HG03039 (cell line): ENCODE data around the gene EIF4E1B.

ENCODE experiments used
- ATAC-seq: cut with Tn5 transposase; IDR thresholded peaks from one replicate; pipeline ENCODE4 v1.9.1; 2021; ENCODE audit warnings: mild to moderate bottlenecking, moderate library complexity; ENCODE audit not compliant: unreplicated experiment

Gene EIF4E1B

DNA sequence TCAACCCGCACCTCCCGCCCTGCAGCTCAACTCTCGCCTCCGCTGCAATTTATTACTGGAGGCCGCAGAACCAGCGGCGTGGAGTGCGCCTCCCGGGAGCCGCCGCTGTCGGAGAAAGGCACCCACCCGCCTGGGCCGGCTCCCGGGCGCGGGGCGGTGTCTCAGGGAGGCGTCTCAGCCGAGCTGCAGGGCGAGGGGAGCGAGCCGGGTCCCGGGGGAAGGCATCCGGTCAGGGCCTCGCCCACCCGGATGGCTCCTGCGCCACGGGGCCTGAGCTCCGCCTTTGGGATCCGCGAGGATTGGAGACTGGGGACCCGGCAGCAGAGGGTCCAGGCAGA lies 49.7 kb downstream of the EIF4E1B start:
- ATAC-seq, result no peak

DNA sequence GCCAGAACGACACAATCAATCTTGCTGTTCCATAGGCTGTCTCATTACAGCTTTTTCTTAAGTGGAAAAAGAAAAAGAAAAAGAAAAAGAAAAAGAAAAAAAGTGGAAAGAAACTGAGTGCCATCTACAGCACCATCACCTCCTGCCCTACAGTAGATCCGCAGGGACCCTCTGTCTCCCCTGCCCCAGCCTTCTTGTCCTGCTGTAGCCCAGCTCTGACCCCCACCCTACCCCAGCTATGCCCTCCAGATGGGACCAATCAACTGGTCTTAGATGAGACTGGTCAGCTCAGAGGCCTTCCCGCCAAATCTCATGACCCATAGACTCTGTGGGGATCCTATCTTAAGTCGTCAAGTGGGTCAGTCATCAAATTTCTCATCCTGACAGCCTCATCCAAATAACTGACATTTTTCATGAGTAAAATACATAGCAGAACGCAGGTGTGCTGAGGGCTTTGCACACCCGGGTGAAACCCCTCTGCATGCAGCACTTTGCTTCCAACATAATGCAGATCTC lies 51.6 kb downstream of the EIF4E1B start:
- no peak for ATAC-seq

DNA sequence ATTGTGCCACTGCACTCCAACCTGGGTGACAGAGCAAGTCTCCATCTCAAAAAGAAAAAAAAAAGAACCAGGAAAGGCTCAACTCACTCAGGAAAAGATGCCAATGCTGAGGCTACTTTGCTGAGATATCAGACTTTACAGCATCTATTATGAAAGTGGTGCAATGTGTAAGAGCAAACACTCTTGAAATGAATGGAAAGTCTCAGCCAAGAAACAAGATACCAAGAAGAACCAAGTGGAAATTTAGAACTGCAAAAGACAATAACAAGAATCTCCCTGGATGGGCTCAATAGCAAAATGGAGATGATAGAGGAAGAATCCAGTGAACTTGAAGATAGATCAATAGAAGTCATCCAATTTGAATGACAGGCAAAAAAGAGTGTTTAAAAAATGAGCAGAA lies 54.5 kb downstream of the EIF4E1B start:
- ATAC-seq, result no peak

DNA sequence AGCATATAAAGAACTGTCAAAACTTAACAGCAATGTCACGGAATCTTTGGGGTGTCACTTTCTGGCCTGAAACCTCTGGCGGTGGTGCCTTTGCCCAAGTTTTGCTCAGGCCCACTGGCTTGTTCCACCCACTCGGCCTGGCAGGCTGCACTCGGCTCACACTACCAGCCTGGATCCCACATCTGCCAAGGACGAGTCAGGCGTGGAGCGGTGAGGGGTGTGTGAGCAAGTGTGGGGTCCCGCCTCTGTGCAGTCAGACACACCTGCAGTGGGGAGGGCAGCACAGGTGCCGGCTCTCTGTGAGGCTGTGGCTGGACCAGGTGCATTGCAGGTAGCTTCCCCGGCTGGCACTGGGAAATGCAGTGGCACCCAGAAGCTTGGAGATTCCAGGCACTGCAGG lies 56.8 kb downstream of the EIF4E1B start:
- ATAC-seq, result no peak

DNA sequence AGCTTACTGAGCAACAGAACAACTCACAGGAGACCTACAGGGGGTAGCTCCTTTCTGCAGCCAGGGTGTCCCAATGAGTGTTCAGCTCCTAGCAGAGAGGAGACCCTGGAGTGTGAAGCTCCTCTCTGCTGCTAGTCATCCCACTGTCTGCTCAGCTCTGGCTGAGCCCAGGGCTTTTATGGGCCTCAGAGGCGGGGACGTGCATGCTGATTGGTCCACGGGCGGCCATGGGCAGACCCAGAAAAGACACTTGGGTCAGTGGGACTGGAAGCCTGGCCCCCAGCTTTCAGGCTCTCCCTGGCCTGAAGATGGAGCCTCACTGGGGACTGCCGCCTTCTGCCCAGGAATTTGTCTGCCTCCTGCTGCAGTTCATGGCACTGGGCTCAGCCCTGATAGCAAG lies 57.4 kb downstream of the EIF4E1B start:
- no peak for ATAC-seq

DNA sequence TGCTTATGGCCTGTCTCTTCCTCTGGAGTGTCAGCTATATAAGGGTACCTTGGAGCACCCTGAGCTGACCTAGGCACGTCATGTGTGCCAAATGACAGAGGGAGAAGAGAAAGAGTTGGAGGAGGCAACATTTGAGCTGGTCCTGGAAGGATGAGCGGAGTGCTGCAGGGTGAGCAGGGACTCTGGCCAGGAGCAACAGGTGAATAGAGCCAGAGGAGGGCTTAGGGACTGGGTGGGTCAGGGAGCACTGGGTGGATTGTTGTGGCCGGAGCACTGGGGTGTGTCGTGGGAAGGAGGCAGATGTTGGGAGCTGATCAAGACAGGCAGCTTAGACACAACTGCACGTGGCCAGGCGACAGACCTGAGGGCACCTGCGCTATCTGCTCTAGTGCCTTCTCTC lies 60.4 kb downstream of the EIF4E1B start:
- no peak for ATAC-seq

DNA sequence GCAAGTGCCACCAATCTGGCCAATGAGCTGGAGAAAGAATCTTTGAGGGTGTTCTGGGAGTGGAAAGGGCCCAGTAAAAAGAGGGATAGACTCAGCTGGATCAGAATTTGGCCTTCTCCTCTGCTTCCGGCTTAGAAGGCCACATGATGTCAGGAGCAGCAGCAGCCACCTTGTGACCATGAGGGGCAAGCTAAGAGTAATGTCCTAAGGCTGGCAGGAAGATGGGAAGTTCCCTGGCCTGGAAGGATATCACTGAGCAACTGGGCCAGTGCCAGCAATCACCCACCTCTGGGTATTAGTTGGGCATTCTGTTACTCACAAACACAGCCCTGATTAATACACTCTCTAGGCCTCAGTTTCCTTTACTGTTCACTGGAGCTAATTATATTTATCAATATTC lies 61.0 kb downstream of the EIF4E1B start:
- ATAC-seq, result no peak

DNA sequence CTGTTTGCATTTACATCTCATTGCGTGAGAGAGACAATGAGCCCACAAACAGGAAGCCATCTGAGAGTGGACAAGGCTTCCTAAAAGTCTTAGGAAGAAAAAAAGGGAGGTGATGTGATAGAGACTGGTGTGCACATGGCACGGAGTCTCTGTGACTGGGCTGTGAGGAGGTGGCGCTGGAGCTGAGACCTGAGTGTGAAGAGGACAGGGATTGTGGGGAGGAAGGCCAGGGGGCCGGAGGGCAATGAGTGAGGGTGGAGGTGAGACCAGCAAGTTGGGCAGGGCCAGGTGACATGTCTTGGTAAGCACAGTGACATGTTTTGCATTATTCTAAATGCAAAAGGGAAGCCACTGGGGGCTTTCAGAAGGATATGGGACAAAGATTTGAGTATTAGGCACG lies 61.9 kb downstream of the EIF4E1B start:
- ATAC-seq, result no peak

DNA sequence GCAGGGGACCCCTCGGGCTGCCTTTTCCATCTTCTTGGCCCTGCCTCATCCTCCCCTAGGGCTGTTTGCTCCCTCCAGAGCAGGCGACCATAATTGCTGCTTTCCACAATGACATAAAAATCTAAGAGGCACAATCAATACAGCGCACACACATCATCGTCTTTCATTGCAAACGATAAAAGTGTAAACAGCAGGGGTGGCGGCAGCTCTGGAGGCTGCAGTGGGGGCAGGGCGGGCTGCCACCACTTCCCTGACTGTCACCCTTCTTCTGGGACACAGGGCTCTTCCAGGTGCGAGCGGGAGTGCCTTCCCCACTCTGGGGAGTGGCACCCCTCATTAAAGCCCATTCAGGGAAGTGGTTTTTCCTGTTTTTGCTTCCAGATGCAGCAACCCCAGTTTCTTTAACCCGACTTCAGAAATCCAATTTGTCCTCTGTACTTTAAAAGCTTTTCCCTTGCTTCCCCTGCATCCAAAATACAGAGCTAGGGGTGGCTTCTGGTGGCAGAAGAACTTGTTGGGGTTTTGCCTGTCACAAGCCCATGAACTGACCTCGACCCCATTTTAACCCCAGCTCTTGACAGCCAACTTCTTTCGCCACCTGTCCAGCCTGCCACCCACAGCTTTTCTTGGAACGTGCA lies 62.5 kb downstream of the EIF4E1B start:
- no peak for ATAC-seq

DNA sequence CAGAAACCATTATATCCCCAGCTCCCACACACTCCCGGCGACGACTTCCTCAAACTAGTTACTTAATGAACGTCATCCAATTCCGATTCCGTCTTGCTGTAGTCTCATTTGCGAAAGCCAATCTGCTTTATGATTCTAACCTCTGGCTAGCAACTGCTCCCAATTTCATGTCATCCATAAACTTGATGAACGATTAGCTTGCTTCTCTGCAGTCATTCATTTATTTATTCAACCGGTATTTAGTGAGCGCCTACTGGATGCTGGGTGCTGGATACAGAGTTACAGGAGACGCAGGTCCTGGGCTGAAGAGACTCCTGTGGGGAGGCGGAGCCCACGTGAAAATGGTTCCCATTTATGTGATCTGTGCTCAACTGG lies 63.0 kb downstream of the EIF4E1B start:
- ATAC-seq, result no peak

DNA sequence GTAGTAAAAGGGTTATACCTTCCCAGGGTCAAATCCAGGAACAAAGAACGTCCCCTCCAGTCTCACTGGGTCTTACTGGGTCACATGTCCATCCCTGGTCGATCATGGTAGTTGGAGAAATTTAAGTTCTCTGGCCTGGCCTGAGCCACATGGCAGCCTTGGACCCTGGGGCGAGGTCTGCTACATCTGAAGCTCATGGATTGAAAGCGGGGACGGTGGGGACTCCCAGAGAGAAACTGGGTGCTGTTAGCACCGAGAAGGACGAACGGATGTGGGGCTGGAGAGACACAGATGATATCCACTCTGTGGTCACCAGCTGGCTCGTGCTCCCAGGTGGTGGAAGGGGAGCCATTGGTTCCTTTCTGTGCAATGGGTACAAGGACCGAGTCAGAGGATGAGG lies 63.7 kb downstream of the EIF4E1B start:
- no peak for ATAC-seq

DNA sequence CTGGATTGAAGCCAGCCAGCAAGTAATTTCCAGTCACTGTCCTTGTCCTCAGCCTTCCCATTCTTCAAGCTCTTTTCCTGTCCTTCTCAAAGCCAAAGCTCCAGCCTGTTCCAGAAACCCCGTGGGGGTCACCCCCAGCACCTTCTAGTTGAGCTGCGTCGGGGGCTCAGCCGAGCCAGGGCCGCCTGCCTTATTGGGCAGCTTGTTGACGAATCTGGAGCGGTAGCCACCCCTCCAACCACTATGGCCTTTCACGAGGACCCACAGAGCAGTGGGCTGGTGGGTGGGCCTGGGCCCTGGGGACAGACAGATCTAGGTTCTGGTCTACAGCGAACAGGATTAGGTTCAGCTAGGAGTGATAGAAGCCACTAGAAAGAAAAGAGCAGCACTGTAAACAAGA lies 64.2 kb downstream of the EIF4E1B start:
- no peak for ATAC-seq

DNA sequence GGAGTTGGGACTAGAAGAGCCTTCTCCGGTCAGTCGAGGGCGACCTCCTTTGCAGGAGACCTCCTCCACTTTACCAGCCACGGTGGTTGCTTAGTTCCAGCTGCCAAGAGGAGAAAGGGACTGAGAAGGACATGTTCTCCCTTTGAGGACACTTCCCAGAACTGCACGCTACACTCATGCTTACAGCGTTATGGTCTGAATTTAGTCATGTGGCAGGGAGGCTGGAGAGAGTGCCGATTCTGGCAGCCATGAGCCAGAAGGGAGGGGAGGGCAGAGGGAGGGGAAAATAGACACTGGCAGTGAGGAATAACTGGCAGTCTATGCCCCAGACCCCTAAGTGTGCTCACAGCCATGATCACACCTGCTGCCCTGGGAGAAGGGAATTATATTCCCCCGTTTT lies 64.6 kb downstream of the EIF4E1B start:
- ATAC-seq, result no peak
